HepG2 (cell line): ENCODE measurements around the gene PATL2. TPM values are rescaled to one million over a fixed set of nuclear protein-coding genes. Genes with fewer than 3 reads are reported as not detected.
A peak's percentile ranks its signal among the peaks of the same experiment; 100 is the strongest.

Experiments used
- ARHGAP35 ChIP-seq: sonication (generic); formaldehyde crosslinking; IDR thresholded peaks from 2 replicates; pipeline ENCODE4 v1.9.0; 2022; ENCODE audit warnings: mild to moderate bottlenecking, inconsistent platforms, moderate library complexity, missing genetic modification reagents, borderline replicate concordance
- KMT2A ChIP-seq: sonication (generic); formaldehyde crosslinking; IDR thresholded peaks from 2 replicates; pipeline ENCODE4 v1.4.0; 2020; ENCODE audit warnings: missing genetic modification reagents
- MLX ChIP-seq: IDR thresholded peaks from 2 replicates; pipeline ENCODE4 v1.6.1; 2016
- RFX3 ChIP-seq: IDR thresholded peaks from 2 replicates; pipeline ENCODE4 v1.6.1; 2016; ENCODE audit warnings: missing biosample characterization, missing genetic modification reagents
- SNAI1 ChIP-seq: sonication (generic); formaldehyde crosslinking; IDR thresholded peaks from 2 replicates; pipeline ENCODE4 v1.5.0; 2020; ENCODE audit warnings: mild to moderate bottlenecking, missing genetic modification reagents, borderline replicate concordance
- ZFP1 ChIP-seq: IDR thresholded peaks from 2 replicates; pipeline ENCODE4 v1.6.1; 2016
- ZFP62 ChIP-seq: sonication (generic); formaldehyde crosslinking; IDR thresholded peaks from 2 replicates; pipeline ENCODE4 v1.4.0; 2020; ENCODE audit warnings: missing genetic modification reagents
- ZFX ChIP-seq: sonication (generic); formaldehyde crosslinking; IDR thresholded peaks from 2 replicates; pipeline ENCODE4 v1.4.0; 2020; ENCODE audit warnings: mild to moderate bottlenecking, low read depth, missing genetic modification reagents, moderate library complexity
- ZNF205 ChIP-seq: IDR thresholded peaks from 2 replicates; pipeline ENCODE4 v1.6.1; 2018; ENCODE audit warnings: missing biosample characterization, missing genetic modification reagents
- ZNF274 ChIP-seq: sonication (generic); formaldehyde crosslinking; IDR thresholded peaks from 2 replicates; pipeline ENCODE4 v1.5.1; 2020; ENCODE audit warnings: mild to moderate bottlenecking, missing genetic modification reagents
- ZNF484 ChIP-seq: sonication (generic); formaldehyde crosslinking; IDR thresholded peaks from 2 replicates; pipeline ENCODE4 v1.5.1; 2020; ENCODE audit warnings: mild to moderate bottlenecking, low read depth, missing genetic modification reagents, borderline replicate concordance
- ZNF580 ChIP-seq: IDR thresholded peaks from 2 replicates; pipeline ENCODE4 v1.6.1; 2016; ENCODE audit warnings: low read depth, borderline replicate concordance
- ZUFSP ChIP-seq: sonication (generic); formaldehyde crosslinking; IDR thresholded peaks from 2 replicates; pipeline ENCODE4 v1.9.0; 2021; ENCODE audit warnings: missing genetic modification reagents, mild to moderate bottlenecking, borderline replicate concordance
- polyA plus RNA-seq, 8 experiments: library from polyadenylated mRNA; depleted of rRNA in 3 of 8; stranded (reverse) in 7 of 8; unstranded in 1 of 8; fragments of >200 nt; fragmentation: Illumina TruSeq in 4 of 8; extraction: Trizol in 4 of 8; gene quantifications; 2 replicates each; pipeline versions ENCODE4 v1.2.1 to v1.2.3, GENCODE V29; 2011 to 2016; ENCODE audit warnings: low read depth in 4 of 8, missing spikeins in 1 of 8, mixed read lengths in 1 of 8; ENCODE audit not compliant: insufficient read depth in 1 of 8
- total RNA-seq, 5 experiments: library from RNA; depleted of rRNA; stranded (reverse); fragments of >200 nt; fragmentation: Illumina TruSeq; extraction: Trizol; gene quantifications; 2 replicates each; pipeline ENCODE4 v1.2.3, GENCODE V29; 2016; ENCODE audit warnings: low read depth in 1 of 5
- TF ChIP-seq, protein P1 (sequence below): sonication (generic); formaldehyde crosslinking; IDR thresholded peaks from 2 replicates; pipeline ENCODE4 v1.5.0; 2020; ENCODE audit warnings: mild to moderate bottlenecking, missing genetic modification reagents
- TF ChIP-seq, protein P2 (sequence below), 2 experiments: sonication (generic) in 1 of 2; formaldehyde crosslinking in 1 of 2; IDR thresholded peaks; 2 replicates each; pipeline versions ENCODE4 v1.4.0 to v1.6.1; 2016 to 2020; ENCODE audit warnings: borderline replicate concordance in 1 of 2, low read depth in 1 of 2, mild to moderate bottlenecking in 1 of 2, missing genetic modification reagents in 1 of 2
- TF ChIP-seq, protein P3 (sequence below): sonication (generic); IDR thresholded peaks from 2 replicates; pipeline ENCODE4 v1.6.1; 2016; ENCODE audit warnings: low read depth, borderline replicate concordance

PATL2 gene
- total and polyA plus RNA-seq, 2 of the 13 experiments (the other 11 are each of a cell fraction or from before 2014, with no cell fraction given): 0.15 to 0.53 TPM

DNA sequence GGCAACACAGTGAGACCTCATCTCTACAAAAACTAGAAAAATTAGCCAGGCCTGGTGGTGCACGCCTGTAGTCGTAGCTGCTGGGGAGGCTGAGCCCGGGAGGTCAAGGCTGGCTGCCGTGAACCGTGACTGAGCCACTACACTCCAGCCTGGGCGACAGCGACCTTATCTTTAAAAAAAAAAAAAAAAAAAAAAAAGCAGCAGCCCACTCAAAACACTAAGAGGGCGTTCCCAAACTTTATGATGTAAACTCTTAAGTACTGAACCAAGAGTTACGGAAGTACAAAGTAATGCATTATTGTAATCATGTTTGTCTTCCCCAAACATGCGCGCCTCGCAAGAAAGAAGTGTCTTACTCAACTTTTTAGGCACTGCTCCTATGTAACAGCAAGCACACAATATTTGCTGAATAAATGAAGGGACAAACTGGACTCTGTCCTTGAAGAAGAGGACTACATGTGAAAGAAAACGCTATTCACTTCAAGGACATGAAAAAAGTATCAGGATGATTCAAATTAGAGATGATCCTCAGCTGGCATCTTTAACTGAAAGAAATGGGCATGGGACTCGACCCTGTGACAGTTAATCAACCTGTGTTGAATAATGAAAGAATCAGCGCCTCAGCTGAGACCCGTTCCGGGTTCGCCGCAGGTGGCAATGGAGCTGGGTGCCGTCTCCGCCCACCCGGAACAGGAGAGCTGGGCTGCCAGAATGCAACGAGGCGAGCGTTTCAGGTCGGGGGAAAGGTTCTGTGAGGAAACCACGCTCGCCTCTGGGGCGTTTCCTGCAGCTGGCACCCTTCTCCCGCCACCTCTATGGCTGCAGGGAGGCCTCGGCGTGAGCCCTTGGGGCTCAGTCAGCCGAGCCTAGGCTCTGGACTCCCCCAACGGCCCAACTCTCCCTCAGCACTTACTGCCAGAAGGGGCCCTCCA lies 48.4 kb downstream of the PATL2 start (continued):
- TF ChIP-seq, protein P1, sequence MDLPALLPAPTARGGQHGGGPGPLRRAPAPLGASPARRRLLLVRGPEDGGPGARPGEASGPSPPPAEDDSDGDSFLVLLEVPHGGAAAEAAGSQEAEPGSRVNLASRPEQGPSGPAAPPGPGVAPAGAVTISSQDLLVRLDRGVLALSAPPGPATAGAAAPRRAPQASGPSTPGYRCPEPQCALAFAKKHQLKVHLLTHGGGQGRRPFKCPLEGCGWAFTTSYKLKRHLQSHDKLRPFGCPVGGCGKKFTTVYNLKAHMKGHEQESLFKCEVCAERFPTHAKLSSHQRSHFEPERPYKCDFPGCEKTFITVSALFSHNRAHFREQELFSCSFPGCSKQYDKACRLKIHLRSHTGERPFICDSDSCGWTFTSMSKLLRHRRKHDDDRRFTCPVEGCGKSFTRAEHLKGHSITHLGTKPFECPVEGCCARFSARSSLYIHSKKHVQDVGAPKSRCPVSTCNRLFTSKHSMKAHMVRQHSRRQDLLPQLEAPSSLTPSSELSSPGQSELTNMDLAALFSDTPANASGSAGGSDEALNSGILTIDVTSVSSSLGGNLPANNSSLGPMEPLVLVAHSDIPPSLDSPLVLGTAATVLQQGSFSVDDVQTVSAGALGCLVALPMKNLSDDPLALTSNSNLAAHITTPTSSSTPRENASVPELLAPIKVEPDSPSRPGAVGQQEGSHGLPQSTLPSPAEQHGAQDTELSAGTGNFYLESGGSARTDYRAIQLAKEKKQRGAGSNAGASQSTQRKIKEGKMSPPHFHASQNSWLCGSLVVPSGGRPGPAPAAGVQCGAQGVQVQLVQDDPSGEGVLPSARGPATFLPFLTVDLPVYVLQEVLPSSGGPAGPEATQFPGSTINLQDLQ (CRISPR knock-in tag): peak; percentile 89; the same call in 1 of the 2 replicates
- TF ChIP-seq, protein P2, sequence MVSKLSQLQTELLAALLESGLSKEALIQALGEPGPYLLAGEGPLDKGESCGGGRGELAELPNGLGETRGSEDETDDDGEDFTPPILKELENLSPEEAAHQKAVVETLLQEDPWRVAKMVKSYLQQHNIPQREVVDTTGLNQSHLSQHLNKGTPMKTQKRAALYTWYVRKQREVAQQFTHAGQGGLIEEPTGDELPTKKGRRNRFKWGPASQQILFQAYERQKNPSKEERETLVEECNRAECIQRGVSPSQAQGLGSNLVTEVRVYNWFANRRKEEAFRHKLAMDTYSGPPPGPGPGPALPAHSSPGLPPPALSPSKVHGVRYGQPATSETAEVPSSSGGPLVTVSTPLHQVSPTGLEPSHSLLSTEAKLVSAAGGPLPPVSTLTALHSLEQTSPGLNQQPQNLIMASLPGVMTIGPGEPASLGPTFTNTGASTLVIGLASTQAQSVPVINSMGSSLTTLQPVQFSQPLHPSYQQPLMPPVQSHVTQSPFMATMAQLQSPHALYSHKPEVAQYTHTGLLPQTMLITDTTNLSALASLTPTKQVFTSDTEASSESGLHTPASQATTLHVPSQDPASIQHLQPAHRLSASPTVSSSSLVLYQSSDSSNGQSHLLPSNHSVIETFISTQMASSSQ (IDR thresholded peaks at IDR 0.05; ENCODE audit: low read depth): no peak
- TF ChIP-seq, protein P2 (CRISPR knock-in tag; IDR thresholded peaks at IDR 0.05; ENCODE audit: borderline replicate concordance): no peak
- TF ChIP-seq SNAI1 (no peak), ZNF274 (CRISPR knock-in tag) (no peak), ZFP1 (CRISPR knock-in tag) (no peak), ZUFSP (CRISPR knock-in tag) (no peak), ZFP62 (CRISPR knock-in tag) (no peak), ZNF205 (CRISPR knock-in tag) (0 out of 2 replicates have a peak, but pooled peaks have one; percentile 8), MLX (CRISPR knock-in tag) (no peak), ZFX (CRISPR knock-in tag) (no peak), KMT2A (CRISPR knock-in tag) (peak; percentile 9; the same call in 1 of the 2 replicates), RFX3 (CRISPR knock-in tag) (no peak), ARHGAP35 (CRISPR knock-in tag) (no peak), ZNF580 (CRISPR knock-in tag) (no peak), ZNF484 (CRISPR knock-in tag) (no peak)
- TF ChIP-seq, protein P3, sequence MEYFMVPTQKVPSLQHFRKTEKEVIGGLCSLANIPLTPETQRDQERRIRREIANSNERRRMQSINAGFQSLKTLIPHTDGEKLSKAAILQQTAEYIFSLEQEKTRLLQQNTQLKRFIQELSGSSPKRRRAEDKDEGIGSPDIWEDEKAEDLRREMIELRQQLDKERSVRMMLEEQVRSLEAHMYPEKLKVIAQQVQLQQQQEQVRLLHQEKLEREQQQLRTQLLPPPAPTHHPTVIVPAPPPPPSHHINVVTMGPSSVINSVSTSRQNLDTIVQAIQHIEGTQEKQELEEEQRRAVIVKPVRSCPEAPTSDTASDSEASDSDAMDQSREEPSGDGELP: peak; percentile 61; the same call in 1 of the 2 replicates
